ENCODE measurements around the gene TSC22D4.
A peak's percentile ranks its signal among the peaks of the same experiment; 100 is the strongest.
"Not testable (repeated sequence)": the region's sequence is repeated elsewhere in the genome, so short reads cannot be mapped to it uniquely, and the experiment has no call there.

Gene TSC22D4

DNA sequence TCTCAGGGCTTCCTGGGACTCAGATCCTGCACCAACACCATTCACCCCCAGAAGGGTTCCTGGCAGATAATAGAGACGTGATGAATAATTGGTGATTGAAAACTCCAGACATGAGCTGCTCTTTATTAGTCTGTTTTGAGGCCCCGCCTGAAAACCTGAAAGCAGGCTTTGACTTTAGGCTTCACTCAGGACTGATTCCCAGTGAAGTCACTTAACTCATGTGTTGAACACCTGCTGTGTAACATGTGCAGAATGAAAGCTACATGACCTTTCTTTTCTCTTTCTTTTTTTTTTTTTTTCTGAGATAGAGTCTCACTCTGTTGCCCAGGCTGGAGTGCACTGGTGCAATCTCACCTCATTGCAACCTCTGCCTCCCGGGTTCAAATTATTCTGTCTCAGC is 23.8 kb downstream of the TSC22D4 start:
- in situ Hi-C loops (cut with MboI; ENCODE audit: low pct_unique_long_range_greater_than_20kb, low sequenced_read_pairs) = no loop called here
- DNase-seq = no peak

DNA sequence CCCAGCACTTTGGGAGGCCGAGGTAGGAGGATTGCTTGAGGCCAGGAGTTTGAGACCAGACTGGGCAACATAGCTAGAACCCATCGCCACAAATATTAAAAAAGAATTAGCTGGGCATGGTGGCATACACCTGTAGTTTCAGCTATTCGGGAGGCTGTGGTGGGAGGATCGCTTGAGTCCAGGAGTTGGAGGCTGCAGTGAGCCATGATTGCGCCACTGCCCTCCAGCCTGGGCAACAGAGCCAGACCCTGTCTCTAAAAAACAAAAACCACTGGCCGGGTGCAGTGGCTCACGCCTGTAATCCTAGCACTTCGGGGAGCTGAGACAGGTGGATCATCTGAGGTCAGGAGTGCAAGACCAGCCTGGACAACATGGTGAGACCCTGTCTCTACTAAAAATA is 25.2 kb downstream of the TSC22D4 start:
- in situ Hi-C loops (cut with MboI; ENCODE audit: low pct_unique_long_range_greater_than_20kb, low sequenced_read_pairs) = not testable (repeated sequence)

GRCh38 chr7:100452513-100452912 is 26.5 kb downstream of the TSC22D4 start:
- no peak for DNase-seq
- in situ Hi-C loops (cut with MboI; ENCODE audit: low pct_unique_long_range_greater_than_20kb, low sequenced_read_pairs) = no loop called here

More for the DNA sequence above, 25.2 kb downstream of the TSC22D4 start:
- DNase-seq = not testable (repeated sequence)

- no peak for DNase-seq
Observed at GRCh38 chr7:100449190-100449795, 29.7 kb downstream of the TSC22D4 start.

DNA sequence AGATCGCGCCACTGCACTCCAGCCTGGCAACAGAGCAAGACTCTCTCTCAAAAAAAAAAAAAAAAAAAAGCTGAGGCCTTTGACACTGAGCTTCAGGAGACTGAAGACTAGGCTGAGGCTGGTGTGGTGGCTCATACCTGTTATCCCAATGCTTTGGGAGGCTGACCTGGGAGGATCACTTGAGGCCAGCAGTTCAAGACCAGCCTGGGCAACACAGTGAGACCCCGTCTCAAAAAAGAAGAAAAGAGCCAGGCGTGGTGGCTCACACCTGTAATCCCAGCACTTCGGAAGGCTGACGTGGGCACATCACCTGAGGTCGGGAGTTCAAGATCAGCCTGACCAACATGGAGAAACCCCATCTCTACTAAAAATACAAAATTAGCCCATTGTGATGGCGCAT is 31.7 kb downstream of the TSC22D4 start:
- in situ Hi-C loops (cut with MboI; ENCODE audit: low pct_unique_long_range_greater_than_20kb, low sequenced_read_pairs); DNase-seq: not testable (repeated sequence)

More at GRCh38 chr7:100449190-100449795, 29.7 kb downstream of the TSC22D4 start:
- in situ Hi-C loops (cut with MboI; ENCODE audit: low pct_unique_long_range_greater_than_20kb, low sequenced_read_pairs) = no loop called here

DNA sequence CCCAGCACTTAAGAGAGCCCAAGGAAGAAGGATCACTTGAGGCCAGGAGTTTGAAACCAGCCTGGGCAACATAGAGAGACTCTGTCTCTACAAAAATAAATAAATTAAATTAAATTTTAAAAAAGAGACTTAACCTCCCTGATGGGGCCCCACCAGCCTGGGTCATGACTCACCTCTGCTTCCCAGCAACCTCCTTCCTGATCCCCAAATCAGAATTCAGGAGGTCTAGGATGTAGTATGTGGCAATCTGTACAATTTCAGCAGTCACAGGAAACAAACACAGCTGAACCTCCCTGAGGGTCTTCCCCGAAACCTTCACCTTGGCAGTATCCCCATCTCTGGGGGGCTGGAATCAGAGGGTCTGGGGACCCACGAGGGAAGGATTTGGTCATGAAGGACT is 33.0 kb downstream of the TSC22D4 start:
- in situ Hi-C loops (cut with MboI; ENCODE audit: low pct_unique_long_range_greater_than_20kb, low sequenced_read_pairs) = no loop called here
- no peak for DNase-seq

DNA sequence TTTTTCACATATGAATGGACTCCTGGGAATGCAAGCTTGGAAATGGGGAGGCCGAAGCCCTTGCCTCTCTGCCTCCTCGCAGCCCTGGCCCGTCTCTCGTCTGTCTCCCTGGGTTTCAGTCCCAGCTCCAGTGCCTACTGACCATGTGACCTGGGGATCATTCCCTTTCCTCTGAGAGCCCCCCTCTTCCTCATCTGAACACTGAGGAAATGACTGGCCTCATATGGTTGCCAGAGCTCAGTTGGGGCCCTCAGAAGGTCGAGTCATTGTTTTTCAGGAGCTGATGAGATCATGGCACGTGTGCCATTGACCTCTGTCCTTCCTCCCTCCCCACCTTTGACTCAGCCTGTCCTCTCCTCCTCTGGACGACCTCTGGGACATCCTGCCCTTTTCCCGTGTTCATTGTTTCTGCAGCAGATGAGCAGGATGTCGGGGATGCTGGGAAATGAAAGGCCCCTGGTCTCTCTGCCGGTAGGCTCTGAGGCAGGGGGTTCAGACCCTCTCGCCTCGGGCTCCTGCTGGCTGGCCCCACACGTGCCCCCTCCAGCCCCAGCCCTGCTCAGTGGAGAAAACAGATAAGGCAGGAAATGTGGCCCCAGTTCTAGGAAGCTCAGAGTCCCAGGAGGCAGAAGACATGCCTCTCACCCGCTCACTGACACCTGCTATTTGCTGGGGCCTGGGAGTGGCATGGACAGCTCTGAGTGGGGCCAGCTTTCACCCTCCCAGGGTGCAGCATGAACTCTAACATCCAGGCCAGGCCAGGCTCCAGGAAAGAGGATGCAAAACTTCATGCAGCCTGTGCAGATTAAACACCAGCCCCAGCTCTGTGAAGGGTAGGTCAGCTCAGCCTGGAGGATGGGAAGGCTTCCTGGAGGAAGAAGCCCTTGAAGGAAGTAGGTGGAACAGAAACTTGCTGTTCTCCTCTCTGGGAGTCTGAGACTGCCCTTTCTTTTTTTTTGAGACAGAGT is 34.4 kb downstream of the TSC22D4 start:
- DNase-seq = peak; percentile 68
- in situ Hi-C loops (cut with MboI; ENCODE audit: low pct_unique_long_range_greater_than_20kb, low sequenced_read_pairs) = no loop called here

DNA sequence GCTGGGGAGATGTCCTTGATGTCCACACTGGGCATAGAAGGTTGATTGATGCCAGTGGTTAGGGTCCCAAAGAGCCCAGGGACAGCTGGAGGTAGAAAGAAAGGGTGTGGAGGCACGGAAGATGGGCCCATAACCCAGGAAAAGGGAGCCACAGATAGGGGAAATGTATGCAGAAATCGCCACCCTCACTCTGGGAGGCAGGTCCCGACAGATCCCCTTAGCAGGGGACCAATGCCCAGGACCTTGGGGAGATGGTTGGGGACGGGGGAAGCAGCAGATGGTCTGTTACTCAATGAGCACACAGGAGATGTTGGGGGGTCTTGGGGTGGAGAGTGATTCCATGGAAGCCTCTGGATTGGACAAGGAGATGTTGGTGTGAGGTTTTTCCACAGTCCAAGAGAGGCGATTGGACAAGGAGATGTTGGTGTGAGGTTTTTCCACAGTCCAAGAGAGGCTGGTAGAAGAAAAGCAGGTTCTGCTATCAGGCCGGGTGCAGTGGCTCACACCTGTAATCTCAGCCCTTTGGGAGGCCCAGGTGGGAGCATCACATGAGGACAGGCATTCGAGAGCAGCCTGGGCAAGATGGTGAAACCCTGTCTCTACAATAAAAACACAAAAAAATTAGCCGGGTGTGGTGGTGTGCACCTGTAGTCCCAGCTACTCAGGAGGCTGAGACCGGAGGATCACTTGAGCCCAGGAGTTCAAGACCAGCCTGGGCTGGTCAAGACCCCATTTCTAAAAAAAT is 35.7 kb downstream of the TSC22D4 start:
- in situ Hi-C loops (cut with MboI; ENCODE audit: low pct_unique_long_range_greater_than_20kb, low sequenced_read_pairs) = no loop called here
- no peak for DNase-seq

DNA sequence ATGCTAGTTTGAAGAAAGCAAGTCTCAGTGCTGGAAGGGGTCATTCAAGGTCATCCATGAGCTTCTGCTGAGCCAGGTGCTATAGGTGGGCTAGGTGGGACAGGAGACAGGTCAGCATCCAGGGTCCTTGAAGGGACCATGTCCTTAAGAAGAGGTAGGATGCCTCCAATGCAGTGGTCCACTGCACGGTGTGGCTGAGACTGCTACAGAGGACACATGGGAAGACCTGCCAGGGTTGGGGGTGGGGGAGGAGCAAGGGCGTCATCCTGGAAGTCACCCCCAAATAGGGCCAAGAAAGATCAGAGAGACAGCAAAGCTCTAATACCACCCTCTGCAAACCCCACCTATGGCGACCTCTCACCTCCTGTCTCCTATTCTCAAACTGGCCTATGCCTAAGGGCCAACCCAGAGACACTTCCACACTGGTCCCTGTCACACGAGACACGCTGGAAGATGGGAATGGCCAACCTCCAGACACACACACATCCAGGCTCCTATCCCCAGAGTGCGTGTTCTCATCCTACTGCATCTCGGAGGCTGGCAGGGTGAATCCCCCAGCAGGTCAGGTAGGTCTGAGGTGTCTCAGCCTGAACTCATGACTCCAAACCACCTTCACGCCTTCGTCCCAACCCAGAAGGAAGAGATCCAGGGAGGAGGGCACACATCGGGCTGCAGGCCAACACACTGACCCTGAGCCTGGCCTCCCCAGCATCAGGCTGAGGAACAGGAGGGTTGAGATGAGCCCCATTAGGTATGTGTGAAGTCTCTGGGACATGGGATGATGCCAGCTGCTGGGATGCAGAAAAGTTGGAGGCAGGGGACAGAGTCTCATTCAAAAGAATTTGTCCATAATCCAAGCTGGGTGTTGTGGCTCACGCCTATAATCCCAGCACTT is 37.1 kb downstream of the TSC22D4 start:
- DNase-seq = no peak
- in situ Hi-C loops (cut with MboI; ENCODE audit: low pct_unique_long_range_greater_than_20kb, low sequenced_read_pairs) = no loop called here

DNA sequence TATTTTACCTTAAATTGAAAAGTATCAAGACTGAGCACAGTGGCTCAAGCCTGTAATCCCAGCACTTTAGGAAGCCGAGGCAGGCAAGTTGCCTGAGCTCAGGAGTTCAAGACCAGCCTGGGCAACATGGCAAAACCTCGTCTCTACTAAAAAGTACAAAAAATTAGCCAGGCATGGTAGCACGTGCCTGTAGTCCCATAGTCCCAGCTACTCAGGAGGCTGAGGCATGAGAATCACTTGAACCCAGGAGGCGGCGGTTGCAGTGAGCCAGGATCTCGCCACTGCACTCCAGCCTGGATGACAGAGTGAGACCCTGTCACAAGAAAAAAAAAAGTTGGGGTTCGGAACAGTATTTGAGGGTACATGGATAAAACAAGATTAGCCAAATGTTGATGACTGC is 39.8 kb downstream of the TSC22D4 start:
- in situ Hi-C loops (cut with MboI; ENCODE audit: low pct_unique_long_range_greater_than_20kb, low sequenced_read_pairs); DNase-seq: not testable (repeated sequence)

DNA sequence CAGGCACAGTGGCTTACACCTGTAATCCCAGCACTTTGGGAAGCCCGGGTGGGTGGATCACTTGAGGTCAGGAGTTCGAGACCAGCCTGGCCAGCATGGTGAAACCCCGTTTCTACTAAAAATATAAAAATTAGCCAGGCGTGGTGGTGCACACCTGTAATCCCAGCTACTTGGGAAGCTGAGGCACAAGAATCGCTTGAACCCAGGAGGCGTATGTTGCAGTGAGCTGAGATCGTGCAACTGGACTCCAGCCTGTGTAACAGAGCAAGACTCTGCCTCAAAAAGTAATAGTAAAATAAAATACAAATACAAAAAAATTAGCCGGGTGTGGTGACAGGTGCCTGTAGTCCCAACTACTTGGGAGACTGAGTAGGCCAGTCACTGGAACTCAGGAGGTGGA is 40.3 kb downstream of the TSC22D4 start:
- DNase-seq; in situ Hi-C loops (cut with MboI; ENCODE audit: low pct_unique_long_range_greater_than_20kb, low sequenced_read_pairs): not testable (repeated sequence)

GRCh38 chr7:100438172-100438571 is 40.8 kb downstream of the TSC22D4 start:
- no peak for DNase-seq
- in situ Hi-C loops (cut with MboI; ENCODE audit: low pct_unique_long_range_greater_than_20kb, low sequenced_read_pairs) = no loop called here

DNA sequence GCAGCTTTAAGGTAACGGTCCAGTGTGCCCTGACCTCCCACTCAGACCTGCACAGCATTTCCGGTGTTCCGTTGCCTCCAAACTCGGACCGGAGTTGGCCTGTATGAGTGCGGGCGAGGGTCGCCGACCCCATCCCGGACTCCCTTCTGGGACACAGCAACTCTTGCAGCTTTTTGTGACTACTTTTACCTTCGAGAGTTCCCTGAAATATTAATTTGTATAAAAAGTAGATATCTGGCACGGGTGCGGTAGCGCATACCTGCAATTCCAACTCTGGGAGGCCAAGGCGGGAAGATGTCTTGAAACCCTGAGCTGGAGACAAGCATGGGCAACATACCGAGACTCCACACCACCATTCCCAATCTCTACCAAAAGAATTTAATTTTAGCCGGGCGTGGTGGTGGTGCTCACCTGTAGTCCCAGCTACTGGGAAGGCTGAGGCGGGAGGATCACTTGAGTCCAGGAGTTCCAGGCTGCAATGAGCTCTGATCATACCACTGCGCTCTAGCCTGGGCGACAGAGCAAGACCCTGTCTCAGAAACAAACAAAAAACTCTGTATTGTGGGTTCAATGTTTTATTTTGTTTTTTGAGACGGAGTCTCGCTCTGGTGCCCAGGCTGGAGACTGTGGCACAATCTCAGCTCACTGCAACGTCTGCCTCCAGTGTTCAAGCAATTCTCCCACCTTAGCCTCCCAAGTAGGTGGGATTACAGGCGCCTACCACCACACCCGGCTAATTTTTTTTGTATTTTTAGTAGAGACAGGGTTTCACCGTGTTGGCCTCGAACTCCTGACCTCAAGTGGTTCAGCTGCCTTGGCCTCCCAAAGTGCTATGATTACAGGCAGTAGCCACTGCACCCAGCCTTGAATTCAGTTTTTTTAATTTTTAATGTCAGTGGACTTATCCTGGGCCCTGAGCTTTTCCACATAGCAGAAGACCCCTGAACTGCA is 41.6 kb downstream of the TSC22D4 start:
- DNase-seq = no peak
- in situ Hi-C loops (cut with MboI; ENCODE audit: low pct_unique_long_range_greater_than_20kb, low sequenced_read_pairs) = no loop called here

DNA sequence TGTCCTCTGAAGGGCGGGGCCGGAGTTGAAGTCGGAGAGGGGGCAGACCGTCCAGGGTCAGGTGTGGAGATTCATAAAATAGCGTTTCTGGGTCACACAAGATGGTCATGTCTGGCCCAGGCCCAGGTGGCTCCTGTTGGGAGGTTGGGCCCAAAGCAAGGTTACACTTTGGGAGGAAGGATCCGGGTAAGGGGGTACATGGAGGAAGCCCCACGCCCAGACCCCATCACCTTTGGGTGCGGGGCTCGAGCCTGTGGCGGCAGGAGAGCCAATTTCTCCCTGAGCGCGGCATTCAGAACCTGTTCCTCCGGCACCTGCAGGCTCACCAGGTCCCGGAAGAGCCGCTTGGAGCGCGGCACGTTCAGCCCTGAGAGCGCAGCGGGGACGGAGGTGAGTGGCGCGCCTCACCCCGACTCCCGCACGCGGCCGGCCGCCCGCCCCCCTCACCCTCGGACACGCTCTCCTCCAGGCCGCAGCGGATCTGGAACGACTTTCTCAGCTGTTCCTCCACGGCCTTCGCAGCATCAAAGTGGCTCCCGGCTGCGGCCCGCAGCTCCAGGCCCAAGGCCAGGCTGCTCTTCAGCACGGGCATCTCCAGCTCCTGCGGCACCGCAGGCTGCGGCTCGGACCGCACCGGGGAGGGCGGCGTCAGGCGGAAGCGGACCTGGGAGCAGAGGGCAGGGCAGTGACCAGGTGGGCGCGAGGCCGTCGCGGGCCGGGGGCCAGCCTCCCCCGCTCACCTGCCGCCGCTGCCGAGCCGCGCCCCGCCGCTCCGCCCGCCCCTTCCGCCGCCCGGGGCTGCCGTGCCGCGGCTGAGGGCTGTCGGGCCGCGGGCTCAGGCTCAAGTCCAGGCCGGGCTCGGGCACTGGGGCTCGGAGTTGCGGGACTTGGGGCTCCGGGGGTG is 43.4 kb downstream of the TSC22D4 start:
- in situ Hi-C loops (cut with MboI; ENCODE audit: low pct_unique_long_range_greater_than_20kb, low sequenced_read_pairs) = no loop called here
- DNase-seq = peak; percentile 34

DNA sequence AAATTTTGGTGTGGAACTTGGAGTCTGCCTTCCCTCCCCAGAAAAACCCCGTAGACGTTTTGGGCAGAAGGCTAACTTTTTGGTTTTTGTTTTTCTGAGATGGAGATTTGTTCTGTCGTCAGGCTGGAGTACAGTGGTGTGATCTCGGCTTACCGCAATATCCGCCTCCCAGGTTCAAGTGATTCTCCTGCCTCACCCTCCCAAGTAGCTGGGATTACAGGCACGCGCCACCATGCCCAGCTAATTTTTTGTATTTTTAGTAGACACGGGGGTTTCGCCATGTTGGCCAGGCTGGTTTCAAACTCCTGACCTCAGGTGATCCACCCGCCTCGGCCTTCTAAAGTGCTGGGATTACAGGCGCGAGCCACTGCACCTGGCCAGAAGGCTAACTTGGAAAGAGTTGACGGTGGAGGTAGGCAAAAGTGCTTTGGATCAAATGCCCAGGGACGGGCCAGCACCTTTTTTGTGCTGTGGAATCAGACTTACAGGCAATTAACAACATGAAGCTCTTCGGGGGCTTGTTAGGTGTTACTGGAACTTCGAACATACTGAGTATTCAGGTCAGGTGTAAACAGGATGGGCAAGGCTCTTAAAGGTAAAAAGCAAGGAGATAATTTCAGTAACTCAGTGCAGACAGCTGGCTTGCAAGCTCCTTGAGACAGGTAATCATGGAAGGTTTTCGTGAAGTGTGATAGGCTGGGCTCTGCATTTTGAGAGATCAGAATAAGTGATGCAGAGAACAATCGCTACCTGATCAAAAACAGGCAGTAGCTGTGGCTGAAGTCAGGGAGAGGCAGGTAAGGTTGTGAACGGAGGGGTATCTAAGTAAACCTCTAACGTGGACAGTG is 44.5 kb downstream of the TSC22D4 start:
- DNase-seq = no peak
- in situ Hi-C loops (cut with MboI; ENCODE audit: low pct_unique_long_range_greater_than_20kb, low sequenced_read_pairs) = no loop called here
